Omental fat pad (tissue), 4 donors: ENCODE data around the gene TBXA2R. TPM values are rescaled to one million over a fixed set of nuclear protein-coding genes. Genes with fewer than 3 reads are reported as not detected.

Source experiments
- ATAC-seq: fragments of 150-250 bp; one replicate; pipeline ENCODE4 v1.9.1; 2016; ENCODE audit warnings: mild to moderate bottlenecking, moderate library complexity; ENCODE audit not compliant: low FRiP score
- DNase-seq: peaks from one replicate; pipeline ENCODE4 v3.0.0-alpha.2; 2019; ENCODE audit warnings: low spot score
- CTCF ChIP-seq, 3 donors: fragments of 450-650 bp; IDR thresholded peaks; one replicate each; pipeline ENCODE4 v1.5.1; 2016 to 2017; ENCODE audit warnings: antibody characterized with exemption in 3 of 3, mild to moderate bottlenecking in 3 of 3, moderate library complexity in 2 of 3
- total RNA-seq, 4 donors: library from RNA; depleted of rRNA; stranded (reverse); fragments of >200 nt; gene quantifications; one replicate each; pipeline ENCODE4 v1.1.0, GENCODE V29; 2016

The TBXA2R gene
- total RNA-seq, 4 donors from 2014 or later, result 0.65 to 1.8 (median 1.1) TPM

DNA sequence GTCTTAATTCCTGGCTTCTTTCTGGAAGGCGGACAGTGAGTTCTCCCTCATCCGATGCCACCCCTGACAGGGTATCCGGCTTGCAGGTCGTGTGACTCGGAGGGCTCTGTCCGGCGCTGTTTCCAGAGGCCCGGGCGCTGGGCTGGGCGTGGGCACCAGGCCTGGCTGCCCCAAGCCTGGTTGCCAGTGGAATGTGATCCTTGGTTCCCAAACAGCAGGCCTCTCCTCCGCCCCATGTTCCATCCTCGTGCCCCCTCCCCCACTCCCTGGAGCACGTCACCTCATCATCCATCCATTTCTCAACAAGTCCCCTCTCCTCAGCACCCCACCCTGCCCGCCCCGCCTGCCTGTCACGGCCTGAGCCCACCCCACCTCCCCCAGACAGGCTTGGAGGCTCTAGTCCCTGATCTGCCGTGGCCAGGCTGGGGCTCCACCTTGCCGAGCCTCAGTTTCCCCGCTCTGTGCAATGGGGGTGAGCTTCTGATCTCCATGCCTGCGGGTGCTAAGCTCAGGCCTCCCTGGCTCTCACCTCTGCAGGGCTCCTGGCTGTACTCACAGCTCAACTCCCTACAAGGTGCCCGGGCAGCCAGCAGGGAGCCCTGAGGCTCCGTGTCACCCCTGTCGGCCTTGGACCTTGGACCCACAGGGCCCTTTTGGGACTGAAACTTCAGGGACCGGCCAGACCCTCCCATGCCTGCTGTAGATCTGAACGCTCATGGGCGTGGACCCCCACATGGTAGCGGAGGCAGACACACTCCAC lies 2.3 kb downstream of the TBXA2R start:
- DNase-seq (no peak), ATAC-seq (no peak)
- TF ChIP-seq CTCF (IDR thresholded peaks at IDR 0.05), result no peak

- TF ChIP-seq CTCF (IDR thresholded peaks at IDR 0.05), result no peak
- DNase-seq, result no peak
- ATAC-seq, result no peak
Observed at GRCh38 chr19:3603121-3603811, 3.4 kb downstream of the TBXA2R start.

GRCh38 chr19:3601021-3601420 lies 5.7 kb downstream of the TBXA2R start:
- DNase-seq, result no peak
- ATAC-seq, result no peak
- no peak for TF ChIP-seq CTCF (IDR thresholded peaks at IDR 0.05)

DNA sequence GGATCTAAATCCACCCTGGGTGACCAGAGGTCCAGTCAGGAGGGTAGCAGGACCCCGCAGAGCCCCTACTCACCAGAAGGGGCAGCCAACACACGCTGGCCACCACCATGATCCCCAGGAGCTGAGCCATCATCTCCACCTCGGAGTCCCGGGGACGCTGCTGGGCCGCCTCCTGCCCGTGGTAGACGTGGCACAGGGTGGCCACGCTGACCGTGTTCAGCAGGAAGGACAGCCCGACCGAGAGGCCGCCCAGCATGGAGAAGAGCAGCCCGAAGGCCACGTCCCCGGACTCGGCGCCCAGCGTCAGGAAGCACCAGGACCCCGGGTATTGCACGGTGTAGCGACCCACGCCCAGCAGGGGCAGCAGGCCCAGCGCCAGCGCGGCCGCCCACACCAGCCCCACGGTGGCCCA lies 6.9 kb downstream of the TBXA2R start:
- ATAC-seq (no peak), DNase-seq (no peak)
- TF ChIP-seq CTCF (IDR thresholded peaks at IDR 0.05), result no peak

- no peak for TF ChIP-seq CTCF (IDR thresholded peaks at IDR 0.05)
- no peak for DNase-seq
- ATAC-seq, result no peak
Observed at GRCh38 chr19:3595521-3596061, 11.1 kb downstream of the TBXA2R start.

GRCh38 chr19:3593156-3593555 lies 13.5 kb downstream of the TBXA2R start:
- ATAC-seq, result no peak
- no peak for DNase-seq
- TF ChIP-seq CTCF (IDR thresholded peaks at IDR 0.05), result no peak
